Left colon (tissue), 2 donors: ENCODE results near the gene SEMA3F. TPM values are rescaled to one million over a fixed set of nuclear protein-coding genes. Genes with fewer than 3 reads are reported as not detected.

Source experiments
- ATAC-seq: fragments of 200-7000 bp; cut with Tn5 transposase; one replicate; pipeline ENCODE4 v1.9.1; 2020; ENCODE audit warnings: mild to moderate bottlenecking, moderate library complexity
- DNase-seq, 2 donors: peaks; one replicate each; pipeline ENCODE4 v3.0.0-alpha.2; 2020
- intact Hi-C, 2 donors: fragments of 100-400 bp; cut with DNase I in 1 of 2; cut with micrococcal nuclease in 1 of 2; formaldehyde crosslinking; loops; one replicate each; pipeline versions ENCODE4 v1.11.2 to v1.14.0; 2022; cut with DNase I, micrococcal nuclease
- total RNA-seq, 2 donors: library from RNA; stranded (reverse); fragmentation: NEBNext Ultra II Directional; extraction: Animal tissue kit (Norgen Biotek cat#: 25700); gene quantifications; one replicate each; pipeline ENCODE4 v1.2.1, GENCODE V29; 2021
- donor health status: DM: no; HTN: no; CAD: no.
- donor health status: DM: yes; HTN: yes; CAD: no.

Gene SEMA3F
- total RNA-seq, 2 donors from 2014 or later = 11.5 to 12.1 TPM

GRCh38 chr3:50150863-50151686 lies 4.0 kb upstream of the SEMA3F start:
- peak in 1 of 2 donors; percentile 31 for DNase-seq
- ATAC-seq = peak; percentile 31
- intact Hi-C loops = no loop called here

GRCh38 chr3:50151728-50152127 lies 3.4 kb upstream of the SEMA3F start:
- intact Hi-C loops = no loop called here
- DNase-seq (no peak), ATAC-seq (no peak)

DNA sequence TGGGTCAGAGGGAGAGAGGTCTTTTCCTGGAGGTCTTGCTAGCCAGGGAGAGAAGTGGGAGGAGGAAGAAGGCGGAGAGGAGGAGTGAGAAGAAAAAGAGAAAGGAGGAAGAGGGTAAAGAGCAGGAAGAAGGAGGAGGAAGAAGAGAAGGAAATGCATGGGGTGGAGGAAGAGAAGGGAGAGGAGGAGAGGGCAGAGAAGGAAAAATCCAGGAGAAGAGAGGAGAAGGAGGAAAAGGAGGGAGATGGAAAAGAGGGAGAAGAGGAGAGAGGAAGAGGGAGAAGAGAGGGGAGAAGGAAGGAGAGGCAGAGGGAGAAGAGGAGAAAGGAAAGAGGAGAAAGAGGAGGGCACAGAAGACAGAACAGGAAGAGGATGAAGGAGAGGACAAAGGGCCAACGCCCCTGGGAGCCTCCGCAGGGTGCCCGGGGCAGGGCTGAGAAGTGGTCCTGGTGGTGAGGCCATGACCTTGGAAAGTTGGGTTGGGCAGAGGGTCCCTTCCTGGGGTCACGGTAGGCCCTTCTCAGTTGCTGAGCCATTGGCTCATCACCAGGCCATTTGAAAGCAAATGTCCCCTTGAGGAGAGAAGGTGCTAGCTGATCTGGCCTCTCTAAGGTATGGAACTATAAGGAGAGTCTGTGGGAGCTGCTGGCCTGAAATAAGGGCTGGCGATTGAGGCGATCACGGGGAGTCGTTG lies 1.2 kb upstream of the SEMA3F start:
- ATAC-seq (no peak), DNase-seq (no peak)
- intact Hi-C loops = no loop called here

GRCh38 chr3:50154476-50154839 lies 666 bp upstream of the SEMA3F start:
- DNase-seq (no peak), ATAC-seq (peak; percentile 36)
- intact Hi-C loops = no loop called here

DNA sequence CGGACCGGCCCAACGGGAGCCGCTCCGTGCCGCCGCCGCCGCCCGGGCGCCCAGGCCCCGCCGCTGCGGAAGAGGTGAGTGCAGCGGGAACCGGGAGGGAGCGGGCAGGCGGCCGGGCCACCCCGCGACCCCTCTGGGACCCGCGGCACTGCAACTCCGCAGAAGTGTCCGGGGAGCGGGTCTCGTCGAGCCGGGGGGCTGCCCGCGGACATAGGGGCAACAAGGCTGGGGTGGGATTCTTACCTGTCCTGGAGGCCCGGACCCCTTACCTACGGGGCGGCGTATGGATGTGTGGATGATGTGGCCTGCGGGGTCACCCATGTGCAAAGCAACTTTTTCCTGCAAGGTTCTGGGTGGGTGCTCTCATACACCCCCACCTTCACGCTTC lies 361 bp downstream of the SEMA3F start:
- DNase-seq (no peak), ATAC-seq (no peak)
- intact Hi-C loops = no loop called here

- intact Hi-C loops = no loop called here
- peak in 1 of 2 donors; percentile 33 for DNase-seq
- ATAC-seq = no peak
These were observed 767 bp downstream of the SEMA3F start for GRCh38 chr3:50155891-50156290.

DNA sequence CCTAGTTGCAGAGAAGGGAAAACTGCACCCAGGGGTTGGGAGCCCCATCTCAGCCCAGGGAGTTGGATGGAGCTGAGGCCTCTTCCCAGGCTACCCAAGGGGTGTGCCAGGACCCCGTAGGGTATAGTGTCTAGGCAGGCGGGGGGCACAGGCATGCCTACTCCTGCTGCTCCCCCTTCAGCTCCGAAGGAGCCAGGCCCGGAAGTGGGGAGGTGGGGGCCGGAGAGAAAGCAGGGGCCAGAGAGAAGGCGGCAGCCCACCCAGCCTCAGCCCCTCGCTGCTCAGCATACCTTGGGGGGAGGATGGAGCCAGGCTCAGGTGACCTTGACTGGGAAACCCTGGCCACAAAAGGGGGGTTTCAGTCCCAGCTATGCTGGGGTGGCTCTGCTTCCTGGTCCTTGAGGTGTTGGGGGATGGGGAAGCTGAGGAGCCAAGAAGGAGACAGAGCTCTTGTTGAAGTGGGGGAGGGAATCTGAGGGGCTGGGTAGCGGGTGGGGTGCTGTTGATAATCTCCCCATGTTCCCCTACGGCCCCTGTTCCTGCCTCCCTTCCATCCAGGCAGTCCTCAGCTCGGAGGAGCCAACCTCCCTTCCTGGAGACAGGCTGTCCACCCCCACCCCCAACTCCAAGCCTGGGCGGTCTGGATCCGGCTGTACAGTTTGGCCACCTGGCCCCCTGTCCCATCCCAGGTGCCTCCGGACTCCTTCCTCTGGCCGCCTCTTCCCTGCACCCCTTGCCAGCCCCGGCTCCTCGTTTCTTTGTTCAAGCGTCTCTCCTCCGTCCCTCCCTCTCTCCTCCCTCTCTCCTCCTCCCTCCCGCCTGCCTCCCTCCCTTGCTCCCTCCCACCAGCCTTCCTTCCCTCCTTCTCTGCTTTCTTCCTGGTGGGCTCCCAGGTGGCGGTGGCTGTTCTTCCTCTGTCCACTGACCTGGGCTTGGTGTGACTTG lies 1.7 kb downstream of the SEMA3F start:
- intact Hi-C loops = no loop called here
- ATAC-seq = peak; percentile 36

DNA sequence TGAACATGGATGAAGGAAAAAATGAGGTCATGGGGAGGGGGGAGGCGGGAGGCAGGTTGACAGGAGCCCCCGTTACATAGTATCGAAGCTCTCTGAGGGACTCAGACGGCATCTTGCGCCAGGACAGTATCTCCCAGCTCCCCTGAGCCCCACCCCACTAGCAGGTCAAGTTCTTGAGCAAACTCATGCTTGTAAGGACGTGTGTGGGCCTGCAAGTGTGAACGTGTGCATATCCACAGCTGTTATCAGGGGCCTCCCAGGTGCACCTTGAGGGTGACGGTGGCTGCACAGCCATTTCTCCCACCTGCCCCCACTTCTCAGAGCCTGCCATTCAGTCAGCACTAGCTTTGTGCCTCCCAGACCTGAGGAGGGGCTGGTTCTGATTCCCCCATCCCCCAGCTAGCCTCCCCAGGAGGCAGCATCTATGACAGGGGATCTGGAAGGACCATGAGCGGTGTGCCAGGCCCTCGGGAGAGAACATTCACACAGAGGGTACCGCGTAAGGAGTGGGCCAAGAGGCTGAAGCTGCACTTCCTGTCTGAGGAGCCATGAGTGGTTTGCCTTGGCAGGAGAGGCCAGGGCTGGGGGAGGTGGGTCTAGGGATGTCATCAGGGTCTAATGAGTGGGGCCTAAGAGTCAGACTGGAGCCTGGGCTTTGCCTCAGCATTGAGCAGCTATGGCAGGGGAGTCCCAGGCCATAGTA lies 2.9 kb downstream of the SEMA3F start:
- ATAC-seq (no peak), DNase-seq (no peak)
- intact Hi-C loops = no loop called here

More for the DNA sequence above, 1.7 kb downstream of the SEMA3F start:
- peak; percentile 58 to 66 for DNase-seq

DNA sequence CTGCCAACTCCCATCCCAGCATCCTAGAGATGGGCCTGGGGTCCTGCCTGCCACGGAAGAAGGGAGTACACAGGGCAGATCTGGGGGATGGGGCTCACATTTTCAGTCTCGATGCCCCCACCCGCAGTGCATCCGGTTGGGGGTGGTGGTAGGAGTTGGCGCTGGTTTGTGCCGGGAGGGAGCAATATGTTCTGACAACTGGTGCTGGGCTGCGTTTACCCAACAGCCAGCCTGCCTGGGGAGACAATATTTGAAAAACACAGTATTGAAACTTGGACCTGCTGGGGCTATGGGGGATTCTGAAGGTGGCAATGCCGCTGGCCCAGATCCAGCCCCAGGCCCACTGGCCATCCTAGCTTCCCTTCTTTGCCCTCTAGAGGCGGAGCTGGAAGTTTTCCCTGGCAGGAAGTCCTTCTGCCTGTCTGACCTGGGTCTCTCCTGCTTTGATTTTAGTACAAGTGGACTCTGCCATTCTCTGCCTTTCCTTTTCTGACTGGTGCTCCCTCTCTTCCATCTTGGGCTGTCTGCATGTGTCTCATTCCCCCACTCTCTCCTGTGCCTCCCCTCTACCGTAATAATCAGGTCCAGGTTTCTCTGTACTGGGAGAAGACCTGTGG lies 3.5 kb downstream of the SEMA3F start:
- intact Hi-C loops = no loop called here
- ATAC-seq (no peak), DNase-seq (no peak)

- intact Hi-C loops = no loop called here
- DNase-seq (no peak), ATAC-seq (no peak)
These were observed 5.4 kb downstream of the SEMA3F start for GRCh38 chr3:50160561-50160983.

DNA sequence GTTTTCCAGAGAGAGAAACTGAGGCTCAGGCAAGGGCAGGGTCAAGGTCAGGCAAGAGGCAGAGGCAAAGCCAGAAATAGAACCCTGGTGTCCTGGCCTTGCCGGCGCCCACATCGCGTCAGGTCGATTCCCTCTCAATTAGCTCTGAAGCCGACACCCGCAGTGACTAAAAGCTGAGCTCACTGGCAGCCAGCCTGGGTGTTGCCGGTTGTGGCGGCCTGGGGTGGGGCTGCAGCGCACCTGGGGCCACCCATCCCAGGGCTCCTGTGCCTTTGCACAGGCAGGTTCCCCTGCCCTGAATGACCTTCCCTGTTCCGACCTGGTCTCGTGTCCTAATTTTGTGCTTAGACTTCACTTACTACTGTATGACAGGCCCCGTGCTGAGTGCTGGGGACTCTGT lies 6.2 kb downstream of the SEMA3F start:
- ATAC-seq = peak; percentile 79
- intact Hi-C loops = no loop called here
- DNase-seq = peak; percentile 78 to 81

GRCh38 chr3:50162034-50162883 lies 7.1 kb downstream of the SEMA3F start:
- peak; percentile 23 for ATAC-seq
- no peak for DNase-seq
- intact Hi-C loops = no loop called here

DNA sequence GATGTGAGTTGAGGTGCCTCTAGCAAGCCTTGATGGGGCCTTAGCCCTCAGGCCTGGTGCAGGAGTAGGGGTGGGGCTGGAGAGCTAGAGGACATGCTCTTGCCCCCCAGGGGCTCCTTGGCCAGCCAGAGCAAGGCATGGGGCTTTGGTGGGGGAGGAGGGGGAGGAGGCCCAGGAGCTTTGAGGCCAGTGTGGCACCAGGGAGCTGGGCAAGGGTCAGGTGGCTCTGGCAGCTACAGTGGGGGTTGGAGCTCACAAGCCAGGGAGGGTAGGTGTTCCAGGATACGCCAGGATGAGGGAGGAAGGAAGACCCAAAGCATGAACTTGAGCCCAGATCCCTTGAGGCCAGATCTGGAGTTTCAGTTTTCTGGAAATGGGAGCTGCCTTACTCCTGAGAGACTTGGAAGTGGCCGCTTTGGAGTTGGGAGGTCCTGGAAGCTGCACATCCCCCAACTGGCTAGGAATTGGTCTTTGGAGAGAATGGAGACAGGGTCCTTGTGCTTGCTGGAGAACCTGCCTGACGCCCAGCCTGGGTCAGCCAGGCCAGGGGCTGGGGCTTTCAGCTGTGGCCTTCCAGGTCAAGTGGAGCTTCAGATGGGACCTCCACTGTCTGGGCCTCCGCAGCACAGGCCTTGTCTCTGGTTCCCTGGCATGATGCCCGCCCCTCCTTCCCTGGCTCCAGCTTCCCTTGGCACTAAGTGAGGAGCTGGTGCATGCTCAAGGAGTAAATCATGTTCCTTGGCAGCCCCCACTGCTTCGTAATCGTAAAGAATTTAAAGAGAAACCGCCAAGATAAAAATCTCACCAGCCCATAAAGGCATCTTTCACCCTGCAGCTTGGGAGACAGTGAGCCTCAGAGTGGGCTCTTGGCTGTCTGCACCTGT lies 8.7 kb downstream of the SEMA3F start:
- intact Hi-C loops = no loop called here
- ATAC-seq (no peak), DNase-seq (peak; percentile 77 to 82)

- intact Hi-C loops = no loop called here
- no peak for ATAC-seq
- no peak for DNase-seq
These were observed 9.4 kb downstream of the SEMA3F start for GRCh38 chr3:50164481-50164880.

GRCh38 chr3:50164984-50165909 lies 10.1 kb downstream of the SEMA3F start:
- no peak for ATAC-seq
- intact Hi-C loops = no loop called here

More at GRCh38 chr3:50164984-50165909, 10.1 kb downstream of the SEMA3F start:
- no peak for DNase-seq
